MCF 10A (cell line): Measurements from ENCODE around the gene EXD3. TPM values are rescaled to one million over a fixed set of nuclear protein-coding genes. Genes with fewer than 3 reads are reported as not detected.

Source experiments
- BruUV-seq: library from RNA; stranded (reverse); fragments of 400-500 nt; replicated peaks from 2 replicates; lab custom pipeline; 2021; lab: Mats Ljungman, UMichigan
- CTCF ChIA-PET: fragments of 300-600 bp; sonication (Branson Sonifier 250); formaldehyde crosslinking; extraction: SDS; loops from one replicate; lab custom pipeline; 2021; ENCODE audit warnings: antibody characterized with exemption, inconsistent platforms; lab: Yijun Ruan, JAX
- POLR2A ChIA-PET: fragments of 300-600, 350-650 bp; sonication (Branson Sonifier 250); formaldehyde crosslinking; extraction: SDS; loops from one replicate; lab custom pipeline; 2020; ENCODE audit warnings: antibody characterized with exemption, inconsistent platforms; lab: Yijun Ruan, JAX
- DNase-seq: peaks from one replicate; pipeline ENCODE4 v3.0.0-alpha.2; 2018; ENCODE audit not compliant: unreplicated experiment
- H3K27ac Mint-ChIP-seq: one replicate; pipeline ENCODE4 v1.8.0; 2022; ENCODE audit warnings: mild to moderate bottlenecking, low read depth, mixed read lengths; ENCODE audit not compliant: unreplicated experiment
- H3K27me3 Mint-ChIP-seq: one replicate; pipeline ENCODE4 v1.8.0; 2022; ENCODE audit warnings: mixed read lengths; ENCODE audit not compliant: insufficient read depth, unreplicated experiment
- H3K36me3 Mint-ChIP-seq: one replicate; pipeline ENCODE4 v1.8.0; 2022; ENCODE audit warnings: mild to moderate bottlenecking, moderate library complexity, mixed read lengths; ENCODE audit not compliant: insufficient read depth, unreplicated experiment
- H3K4me1 Mint-ChIP-seq: one replicate; pipeline ENCODE4 v1.8.0; 2022; ENCODE audit warnings: mixed read lengths; ENCODE audit not compliant: insufficient read depth, unreplicated experiment
- H3K4me3 Mint-ChIP-seq: one replicate; pipeline ENCODE4 v1.8.0; 2022; ENCODE audit warnings: mild to moderate bottlenecking, moderate library complexity, mixed read lengths; ENCODE audit not compliant: unreplicated experiment
- H3K9me3 Mint-ChIP-seq: one replicate; pipeline ENCODE4 v1.8.0; 2022; ENCODE audit warnings: mixed read lengths; ENCODE audit not compliant: unreplicated experiment
- intact Hi-C: fragments of 100-400 bp; cut with micrococcal nuclease; formaldehyde crosslinking; loops from 2 replicates; pipeline ENCODE4 v1.14.1; 2022
- total RNA-seq: library from RNA; stranded (reverse); gene quantifications from 2 replicates; pipeline ENCODE4 v1.2.3, GENCODE V29; 2022
- TF ChIP-seq, protein P1 (sequence below): fragments of 200-600 bp; IDR thresholded peaks from one replicate; pipeline ENCODE4 v1.8.0; 2022; ENCODE audit warnings: antibody characterized with exemption, mild to moderate bottlenecking; ENCODE audit not compliant: unreplicated experiment

EXD3 gene
- total RNA-seq, 1 experiment from 2014 or later, result 17.1 TPM

DNA sequence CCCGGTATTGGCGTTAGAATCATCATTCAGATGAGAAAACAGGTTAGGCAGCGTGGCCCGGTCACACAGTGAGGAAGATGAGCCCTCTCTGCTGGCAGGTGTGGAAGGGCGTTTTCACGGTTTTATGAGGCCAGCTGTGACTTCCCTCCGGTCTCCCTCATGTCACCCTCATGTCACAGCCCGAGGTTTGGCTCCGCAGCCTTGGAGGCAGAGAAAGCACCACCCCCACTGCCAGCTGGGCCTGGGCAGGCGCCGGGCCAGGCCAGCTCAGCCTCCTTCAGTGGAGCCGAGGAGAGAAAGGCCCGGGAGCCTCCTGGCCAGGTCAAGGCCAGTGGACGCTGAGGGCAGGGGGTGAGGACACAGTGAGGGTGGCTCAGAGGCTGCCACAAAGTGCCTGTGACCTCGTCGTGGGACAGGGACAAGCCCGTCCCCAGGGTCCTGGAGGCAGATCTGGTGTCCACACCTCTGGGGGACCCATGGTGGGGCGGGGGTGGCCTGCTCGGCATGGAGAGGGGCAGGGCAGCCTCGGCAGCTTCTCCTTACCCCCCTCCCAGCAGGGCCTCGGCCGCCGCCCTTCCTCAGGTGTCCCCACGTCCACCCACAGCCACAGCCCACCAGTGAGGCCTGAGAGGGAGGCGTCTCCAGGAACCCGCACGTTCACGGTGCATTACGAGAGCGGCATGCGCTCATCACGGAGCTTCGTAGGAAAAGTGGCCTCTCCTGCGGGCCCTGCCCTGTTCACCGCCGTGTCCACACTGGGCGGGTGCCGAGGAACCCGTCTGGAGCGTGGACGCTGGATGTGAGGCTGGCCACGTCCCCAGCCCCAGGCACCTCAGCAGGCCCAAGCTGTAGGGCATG, 32.2 kb downstream of the EXD3 start:
- no peaks in the 10 kb centered on the region for H3K9me3 Mint-ChIP-seq
- H3K27me3 Mint-ChIP-seq, result no peaks in the 10 kb centered on the region
- CTCF ChIA-PET, result no interaction called here
- no peak overlapping the region for H3K27ac Mint-ChIP-seq
- H3K4me3 Mint-ChIP-seq, result no peak overlapping the region
- H3K36me3 Mint-ChIP-seq, result peaks cover 31% of the 10 kb centered on the region
- intact Hi-C loops, result no loop called here
- TF ChIP-seq, protein P1, sequence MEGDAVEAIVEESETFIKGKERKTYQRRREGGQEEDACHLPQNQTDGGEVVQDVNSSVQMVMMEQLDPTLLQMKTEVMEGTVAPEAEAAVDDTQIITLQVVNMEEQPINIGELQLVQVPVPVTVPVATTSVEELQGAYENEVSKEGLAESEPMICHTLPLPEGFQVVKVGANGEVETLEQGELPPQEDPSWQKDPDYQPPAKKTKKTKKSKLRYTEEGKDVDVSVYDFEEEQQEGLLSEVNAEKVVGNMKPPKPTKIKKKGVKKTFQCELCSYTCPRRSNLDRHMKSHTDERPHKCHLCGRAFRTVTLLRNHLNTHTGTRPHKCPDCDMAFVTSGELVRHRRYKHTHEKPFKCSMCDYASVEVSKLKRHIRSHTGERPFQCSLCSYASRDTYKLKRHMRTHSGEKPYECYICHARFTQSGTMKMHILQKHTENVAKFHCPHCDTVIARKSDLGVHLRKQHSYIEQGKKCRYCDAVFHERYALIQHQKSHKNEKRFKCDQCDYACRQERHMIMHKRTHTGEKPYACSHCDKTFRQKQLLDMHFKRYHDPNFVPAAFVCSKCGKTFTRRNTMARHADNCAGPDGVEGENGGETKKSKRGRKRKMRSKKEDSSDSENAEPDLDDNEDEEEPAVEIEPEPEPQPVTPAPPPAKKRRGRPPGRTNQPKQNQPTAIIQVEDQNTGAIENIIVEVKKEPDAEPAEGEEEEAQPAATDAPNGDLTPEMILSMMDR, result no peak
- no peak for DNase-seq
- POLR2A ChIA-PET, result no interaction called here
- H3K4me1 Mint-ChIP-seq, result no peaks in the 10 kb centered on the region
- no TSS peak for BruUV-seq

DNA sequence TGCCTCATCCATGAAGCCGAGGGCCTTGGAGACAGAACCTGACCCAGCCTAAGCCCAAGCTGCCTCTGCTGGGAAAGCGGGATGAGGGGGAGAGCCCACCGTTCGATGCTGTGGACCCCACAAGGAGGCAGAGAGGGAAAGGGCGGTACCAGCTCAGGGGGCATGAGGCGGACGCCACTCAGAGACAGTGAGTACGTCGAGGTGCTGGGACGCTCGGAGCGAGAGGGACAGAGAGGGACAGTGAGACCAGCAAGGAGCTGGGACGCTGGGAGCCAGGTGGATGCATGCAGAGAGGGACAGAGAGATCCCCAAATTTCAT, 33.6 kb downstream of the EXD3 start:
- Mint-ChIP-seq H3K4me1 (no peaks in the 10 kb centered on the region), H3K4me3 (no peak overlapping the region), H3K36me3 (peaks cover 24% of the 10 kb centered on the region), H3K27ac (no peak overlapping the region), H3K9me3 (no peaks in the 10 kb centered on the region), H3K27me3 (no peaks in the 10 kb centered on the region)
- DNase-seq, result no peak
- TF ChIP-seq, protein P1, result no peak
- BruUV-seq, result no TSS peak
- POLR2A ChIA-PET, result no interaction called here
- intact Hi-C loops, result no loop called here
- CTCF ChIA-PET, result no interaction called here

DNA sequence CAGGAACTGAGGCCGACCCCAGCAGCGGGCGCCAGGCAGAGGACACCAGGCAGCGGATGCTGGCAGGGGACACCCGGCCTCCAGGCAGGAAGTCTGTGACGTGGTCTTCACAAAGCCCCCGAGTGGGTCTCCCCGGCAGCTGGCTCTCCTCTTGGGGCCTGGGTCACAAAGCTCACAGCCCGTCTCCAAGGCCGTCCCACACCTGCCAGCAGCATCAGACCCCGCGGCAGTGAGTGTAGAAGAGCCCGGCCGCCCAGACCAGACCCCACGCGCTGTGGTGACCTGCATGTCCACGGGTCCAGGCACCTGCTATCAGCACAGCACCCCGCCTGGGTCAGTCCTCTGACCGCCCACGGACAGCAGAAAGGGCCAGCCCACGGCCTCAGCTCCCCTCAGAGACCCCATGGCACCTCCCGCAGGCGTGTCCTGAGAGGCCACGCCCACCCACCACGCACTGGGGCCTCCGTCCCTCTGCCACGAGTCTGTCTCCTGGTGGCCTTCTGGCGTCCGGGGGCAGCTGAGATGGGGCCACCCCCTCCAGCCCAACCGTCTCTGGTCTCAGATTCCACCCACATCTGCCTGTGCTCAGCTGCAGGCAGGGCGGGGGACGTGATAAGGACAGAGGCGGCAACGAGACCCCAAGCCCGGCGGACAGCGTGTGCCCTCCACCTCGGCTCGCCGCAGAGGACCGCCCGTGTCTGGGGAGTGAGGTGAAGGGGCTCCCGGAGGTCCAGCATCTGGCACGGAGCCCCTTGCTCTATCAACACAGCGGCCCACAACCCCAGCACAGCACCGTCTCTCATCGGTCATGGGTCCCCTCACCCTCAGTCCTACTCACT, 34.2 kb downstream of the EXD3 start:
- POLR2A ChIA-PET, result no interaction called here
- no peak for DNase-seq
- TF ChIP-seq, protein P1, result no peak
- Mint-ChIP-seq H3K27me3 (no peaks in the 10 kb centered on the region), H3K36me3 (peaks cover 24% of the 10 kb centered on the region), H3K4me3 (no peak overlapping the region), H3K9me3 (no peaks in the 10 kb centered on the region), H3K27ac (no peak overlapping the region), H3K4me1 (no peaks in the 10 kb centered on the region)
- intact Hi-C loops, result no loop called here
- CTCF ChIA-PET, result interaction anchor here (0.5 kb wide), 1 partner anchor 94 kb away, joined by 3 read pairs; no protein-coding TSS in a partner anchor
- no TSS peak for BruUV-seq

DNA sequence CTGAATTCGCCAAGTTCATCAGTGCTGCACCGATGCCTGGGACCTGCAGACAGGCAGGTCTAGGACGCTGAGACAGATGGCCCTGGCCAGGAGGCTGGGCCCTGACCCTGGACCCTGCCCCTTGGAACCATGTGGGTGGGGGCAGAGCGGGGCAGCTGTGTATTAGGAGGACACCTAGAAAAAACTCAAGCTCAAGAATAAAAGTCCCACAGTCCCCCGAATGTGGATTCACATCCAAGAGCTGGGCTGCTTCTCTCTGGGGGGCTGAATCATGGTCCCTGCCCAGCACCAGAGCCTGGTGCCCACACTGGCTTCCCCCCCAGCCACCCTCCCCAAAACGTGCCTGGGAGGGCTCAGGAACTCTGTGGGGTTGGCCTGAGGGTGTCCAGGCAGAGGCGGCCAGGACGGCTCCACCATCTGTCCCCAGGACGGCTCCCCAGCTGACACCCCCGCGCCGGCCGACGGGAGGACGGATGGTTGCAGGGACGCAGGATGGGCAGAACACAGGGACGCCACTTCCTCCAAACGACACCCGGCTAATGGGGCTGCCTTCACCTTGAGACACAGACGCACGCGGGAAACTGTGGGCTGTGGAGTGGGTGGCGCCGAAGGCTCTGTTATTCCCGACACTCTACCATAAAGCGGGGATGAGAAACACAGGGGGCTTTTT, 34.9 kb downstream of the EXD3 start:
- no TSS peak for BruUV-seq
- intact Hi-C loops, result no loop called here
- no peak for DNase-seq
- ChIA-PET POLR2A (no interaction called here), CTCF (no interaction called here)
- Mint-ChIP-seq H3K27me3 (no peaks in the 10 kb centered on the region), H3K4me1 (no peaks in the 10 kb centered on the region), H3K9me3 (no peaks in the 10 kb centered on the region), H3K4me3 (no peak overlapping the region), H3K27ac (no peak overlapping the region), H3K36me3 (peaks cover 16% of the 10 kb centered on the region)
- TF ChIP-seq, protein P1, result no peak
